Loucy (cell line): Measurements from ENCODE around the gene CTDSP2.

Source experiments
- CTCF ChIP-seq: fragments of 200-600 bp; sonication (generic); conservative IDR thresholded peaks from 2 replicates; pipeline ENCODE4 v1.5.1; 2014; ENCODE audit warnings: mild to moderate bottlenecking, antibody characterized with exemption, low read length
- EZH2phosphoT487 ChIP-seq: fragments of 200-600 bp; IDR thresholded peaks from 2 replicates; pipeline ENCODE4 v1.6.1; 2018; ENCODE audit warnings: antibody characterized with exemption, mild to moderate bottlenecking, moderate library complexity, borderline replicate concordance

DNA sequence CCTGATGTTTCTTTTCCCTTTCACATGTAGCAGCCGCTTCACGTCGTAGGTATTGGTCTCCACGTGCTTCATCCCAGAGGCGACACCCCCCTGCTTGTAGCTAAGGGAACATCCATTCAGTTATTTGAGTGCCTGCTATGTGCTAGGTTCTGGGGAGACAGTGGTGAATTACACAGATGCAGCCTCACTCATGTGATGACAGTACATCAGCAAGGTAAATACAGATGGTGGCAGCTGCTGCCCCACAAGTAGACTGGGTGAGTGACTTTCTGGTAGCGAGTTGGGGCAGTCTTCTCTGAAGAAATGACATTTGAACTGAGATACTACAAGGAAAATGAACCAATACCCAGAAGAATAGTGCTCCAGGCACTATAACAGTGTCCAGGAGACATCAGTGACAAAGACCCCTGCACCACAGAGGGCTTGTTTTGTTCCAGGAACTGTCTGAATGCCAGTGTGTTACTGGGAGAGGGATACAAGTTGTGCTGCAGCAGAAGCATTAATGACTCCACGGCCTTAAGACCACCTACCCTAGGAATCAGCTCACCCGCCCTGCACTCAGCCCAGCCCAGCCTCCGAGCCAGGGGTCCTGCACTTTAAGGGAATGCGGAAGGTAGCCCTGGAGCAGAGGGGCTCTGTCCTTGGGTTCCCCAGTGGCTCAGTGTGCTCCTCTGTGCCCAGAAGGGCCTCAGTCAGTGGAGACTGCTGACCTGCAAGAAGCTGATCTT lies 35.3 kb downstream of the CTDSP2 start:
- TF ChIP-seq CTCF (no peak), EZH2phosphoT487 (no peak)
